ENCODE data around the gene EXT2.

EXT2 gene

GRCh38 chr11:44205352-44205751 lies 109.9 kb downstream of the EXT2 start:
- Histone ChIP-seq H3K4me3 (replicated peaks; ENCODE audit: low read depth, low read length) (no peak overlapping the region), H3K27me3 (replicated peaks; ENCODE audit: control insufficient read depth, insufficient read depth, low read length) (no peaks in the 10 kb centered on the region), H3K36me3 (ENCODE audit: control insufficient read depth, insufficient read depth, low read length) (no peaks in the 10 kb centered on the region)
- DNase-seq (ENCODE audit: extremely low read depth, insufficient read length) = no peak
- TF ChIP-seq CTCF (IDR thresholded peaks at IDR 0.05; ENCODE audit: insufficient read depth, low read length, poor library complexity, severe bottlenecking) = no peak

GRCh38 chr11:44205836-44206235 lies 110.4 kb downstream of the EXT2 start:
- Histone ChIP-seq H3K4me3 (replicated peaks; ENCODE audit: low read depth, low read length) (no peak overlapping the region), H3K27me3 (replicated peaks; ENCODE audit: control insufficient read depth, insufficient read depth, low read length) (no peaks in the 10 kb centered on the region), H3K36me3 (ENCODE audit: control insufficient read depth, insufficient read depth, low read length) (no peaks in the 10 kb centered on the region)
- no peak for DNase-seq (ENCODE audit: extremely low read depth, insufficient read length)
- TF ChIP-seq CTCF (IDR thresholded peaks at IDR 0.05; ENCODE audit: insufficient read depth, low read length, poor library complexity, severe bottlenecking) = no peak

GRCh38 chr11:44207292-44207691 lies 111.8 kb downstream of the EXT2 start:
- DNase-seq (ENCODE audit: extremely low read depth, insufficient read length) = no peak
- Histone ChIP-seq H3K4me3 (replicated peaks; ENCODE audit: low read depth, low read length) (no peak overlapping the region), H3K27me3 (replicated peaks; ENCODE audit: control insufficient read depth, insufficient read depth, low read length) (no peaks in the 10 kb centered on the region), H3K36me3 (ENCODE audit: control insufficient read depth, insufficient read depth, low read length) (no peaks in the 10 kb centered on the region)
- TF ChIP-seq CTCF (IDR thresholded peaks at IDR 0.05; ENCODE audit: insufficient read depth, low read length, poor library complexity, severe bottlenecking) = no peak

- no peak for TF ChIP-seq CTCF (IDR thresholded peaks at IDR 0.05; ENCODE audit: insufficient read depth, low read length, poor library complexity, severe bottlenecking)
- DNase-seq (ENCODE audit: extremely low read depth, insufficient read length) = no peak
- Histone ChIP-seq H3K4me3 (replicated peaks; ENCODE audit: low read depth, low read length) (no peak overlapping the region), H3K27me3 (replicated peaks; ENCODE audit: control insufficient read depth, insufficient read depth, low read length) (no peaks in the 10 kb centered on the region), H3K36me3 (ENCODE audit: control insufficient read depth, insufficient read depth, low read length) (no peaks in the 10 kb centered on the region)
Measured at GRCh38 chr11:44208976-44209603, 113.6 kb downstream of the EXT2 start.

GRCh38 chr11:44212128-44212527 lies 116.7 kb downstream of the EXT2 start:
- Histone ChIP-seq H3K4me3 (replicated peaks; ENCODE audit: low read depth, low read length) (no peak overlapping the region), H3K36me3 (ENCODE audit: control insufficient read depth, insufficient read depth, low read length) (no peaks in the 10 kb centered on the region), H3K27me3 (replicated peaks; ENCODE audit: control insufficient read depth, insufficient read depth, low read length) (no peaks in the 10 kb centered on the region)
- no peak for TF ChIP-seq CTCF (IDR thresholded peaks at IDR 0.05; ENCODE audit: insufficient read depth, low read length, poor library complexity, severe bottlenecking)
- no peak for DNase-seq (ENCODE audit: extremely low read depth, insufficient read length)

GRCh38 chr11:44213148-44213547 lies 117.7 kb downstream of the EXT2 start:
- no peak for DNase-seq (ENCODE audit: extremely low read depth, insufficient read length)
- no peak for TF ChIP-seq CTCF (IDR thresholded peaks at IDR 0.05; ENCODE audit: insufficient read depth, low read length, poor library complexity, severe bottlenecking)
- H3K27me3 ChIP-seq (replicated peaks; ENCODE audit: control insufficient read depth, insufficient read depth, low read length) = no peaks in the 10 kb centered on the region
- no peaks in the 10 kb centered on the region for H3K36me3 ChIP-seq (ENCODE audit: control insufficient read depth, insufficient read depth, low read length)
- H3K4me3 ChIP-seq (replicated peaks; ENCODE audit: low read depth, low read length) = no peak overlapping the region
